GM18520 (cell line): ENCODE results near the gene BCL7A.

Source experiments
- ATAC-seq: cut with Tn5 transposase; IDR thresholded peaks from one replicate; pipeline ENCODE4 v1.9.1; 2021; ENCODE audit not compliant: unreplicated experiment

Gene BCL7A

DNA sequence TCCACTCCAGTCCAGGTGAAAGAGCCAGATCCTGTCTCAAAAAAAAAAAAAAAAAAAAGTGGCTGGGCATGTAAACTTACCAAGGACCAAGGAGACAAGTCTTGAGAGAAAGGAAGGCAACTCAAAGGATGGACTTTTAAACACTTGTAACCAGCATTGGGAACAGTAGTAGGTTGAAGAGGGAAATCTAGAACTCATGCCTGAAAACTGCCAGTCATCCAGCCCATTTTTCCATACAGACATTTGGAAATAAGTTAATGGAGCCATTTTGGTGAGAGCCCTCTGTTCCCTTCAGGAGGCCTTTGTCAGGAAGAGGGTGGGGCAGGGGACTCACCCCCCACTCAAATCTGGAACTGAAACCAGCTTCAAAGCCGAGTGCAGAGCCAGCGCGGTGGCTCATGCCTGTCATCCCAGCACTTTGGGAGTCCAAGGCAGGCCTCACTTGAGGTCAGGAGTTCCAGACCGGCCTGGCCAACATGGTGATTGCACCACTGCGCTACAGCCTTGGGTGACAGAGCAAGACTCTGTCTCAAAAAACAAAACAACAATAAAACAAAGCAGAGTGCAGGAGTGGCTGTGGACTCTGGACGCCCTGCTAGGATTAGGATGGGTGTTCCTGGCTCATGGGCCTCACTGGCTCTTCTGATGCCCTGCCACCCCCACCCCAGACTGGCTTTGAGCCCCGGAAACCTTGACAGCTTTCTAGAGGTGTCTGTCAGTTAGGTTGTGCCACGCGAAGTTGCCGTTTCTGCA lies 55.2 kb downstream of the BCL7A start:
- ATAC-seq: no peak

- peak; percentile 77 for ATAC-seq
These were observed 56.7 kb downstream of the BCL7A start, which contains the start of gene MLXIP for GRCh38 chr12:122078141-122079032. MLXIP (plus strand) TSS chr12:122078756; CDS start chr12:122078854, 98 bp downstream.

GRCh38 chr12:122079033-122079531 lies 57.4 kb downstream of the BCL7A start:
- no peak for ATAC-seq

DNA sequence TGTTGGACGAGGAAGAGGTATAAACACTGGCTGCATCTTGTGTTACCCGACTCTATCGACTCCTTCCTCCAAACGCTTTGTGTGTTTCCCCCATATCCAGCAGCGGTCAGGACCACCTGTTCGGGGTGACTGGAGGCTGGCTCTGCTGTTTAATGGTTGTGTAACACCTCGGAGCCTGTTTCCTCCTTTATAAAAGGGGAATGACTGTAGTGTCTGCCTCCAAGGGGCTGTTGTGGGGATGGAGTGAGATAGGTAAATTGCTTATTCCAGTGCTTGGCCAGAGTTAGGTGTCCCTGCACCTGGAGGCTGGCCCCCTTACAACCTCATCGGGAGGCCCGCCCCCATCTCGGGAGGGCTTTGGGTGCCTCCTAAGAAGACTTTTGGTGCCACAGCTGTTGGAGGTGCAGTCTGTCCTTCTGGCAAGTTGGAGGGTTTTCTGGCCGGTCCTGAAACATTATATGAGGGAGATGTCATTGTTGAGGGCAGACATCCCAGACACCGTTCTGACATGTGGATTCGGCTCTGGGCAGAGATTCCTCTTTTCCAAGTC lies 57.9 kb downstream of the BCL7A start:
- ATAC-seq: no peak

- ATAC-seq: no peak
These were observed 58.7 kb downstream of the BCL7A start for GRCh38 chr12:122080149-122081082.

DNA sequence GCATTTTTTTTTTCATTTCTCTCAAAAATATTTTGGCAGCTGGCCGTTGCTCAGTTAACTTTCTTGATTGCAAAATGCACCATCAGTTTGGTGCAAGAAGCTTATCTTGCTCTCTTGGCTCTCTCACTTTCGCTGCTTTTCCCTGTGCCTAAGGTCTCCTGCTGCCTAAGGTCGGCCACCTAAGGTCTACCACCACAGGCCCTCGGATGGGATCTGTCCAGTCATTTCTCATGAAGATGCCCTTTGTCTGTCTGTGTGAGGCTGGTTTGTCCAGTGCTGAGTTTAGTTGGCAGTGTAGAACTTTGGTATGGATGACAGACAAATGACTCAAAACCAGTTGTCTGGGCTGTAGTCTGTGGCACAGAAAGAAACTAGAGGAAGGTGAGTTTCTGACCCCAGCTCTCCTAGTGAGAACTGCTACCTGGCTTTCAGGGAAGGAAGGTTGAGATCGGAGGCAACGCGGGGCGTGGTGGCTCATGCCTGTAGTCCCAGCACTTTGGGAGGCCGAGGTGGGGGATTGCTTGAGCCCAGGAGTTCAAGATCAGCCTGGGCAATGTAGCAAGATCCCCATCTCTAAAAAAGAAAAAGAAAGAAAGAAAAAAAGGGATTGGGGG lies 59.5 kb downstream of the BCL7A start:
- ATAC-seq: no peak

DNA sequence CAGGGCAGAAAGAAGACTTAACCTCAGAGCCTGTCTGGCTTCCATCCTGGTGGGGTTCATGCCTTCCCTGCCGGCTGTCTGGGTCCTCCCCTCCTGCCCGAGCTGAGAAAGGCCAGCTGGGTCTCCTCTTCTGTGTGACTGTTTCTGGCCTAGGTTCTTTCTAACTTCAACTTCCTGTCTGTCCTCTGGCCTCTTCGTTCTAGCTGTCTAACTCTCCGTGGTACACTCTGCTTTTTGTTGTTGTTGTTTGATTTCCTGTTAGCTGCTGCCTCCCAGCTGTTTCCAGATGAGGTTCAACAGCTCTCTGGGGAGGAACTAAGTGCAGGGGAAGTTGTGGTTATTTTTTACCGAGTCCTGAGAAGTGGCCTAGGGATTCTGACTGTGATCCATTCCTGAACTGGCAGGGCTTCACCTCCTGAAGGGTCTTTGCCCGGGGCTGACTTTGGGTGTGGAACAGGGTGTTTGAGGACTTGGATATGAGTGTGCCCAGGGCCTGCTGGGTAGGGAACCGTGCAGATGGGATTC lies 60.1 kb downstream of the BCL7A start:
- ATAC-seq: no peak

- no peak for ATAC-seq
These were observed 61.1 kb downstream of the BCL7A start for GRCh38 chr12:122082621-122083356.

DNA sequence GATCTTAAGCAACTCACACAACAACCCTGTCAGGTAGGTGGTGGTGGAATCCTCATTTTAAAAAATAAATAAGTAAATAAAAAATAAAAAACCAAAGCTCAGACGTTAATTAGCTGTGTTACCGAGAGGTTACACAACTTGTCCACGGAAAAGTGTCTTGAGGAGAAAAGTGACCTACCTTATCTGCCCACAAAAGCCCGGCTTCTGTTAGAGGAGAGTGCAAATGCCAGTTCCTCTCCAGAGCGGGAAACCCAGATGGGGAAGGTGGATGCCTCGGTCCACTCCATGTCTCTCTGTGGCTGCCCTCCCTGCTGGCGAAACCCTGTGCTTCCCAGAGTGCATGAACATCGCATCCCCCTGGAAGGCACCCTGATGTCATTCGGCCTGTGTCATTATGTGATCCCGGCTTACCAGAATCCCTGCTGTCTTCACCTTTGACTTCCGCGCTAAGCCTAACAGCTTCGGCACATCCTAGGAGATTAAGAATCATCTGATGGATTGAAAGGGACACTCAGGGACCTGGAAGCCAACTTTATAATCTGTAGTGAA lies 63.2 kb downstream of the BCL7A start:
- no peak for ATAC-seq

DNA sequence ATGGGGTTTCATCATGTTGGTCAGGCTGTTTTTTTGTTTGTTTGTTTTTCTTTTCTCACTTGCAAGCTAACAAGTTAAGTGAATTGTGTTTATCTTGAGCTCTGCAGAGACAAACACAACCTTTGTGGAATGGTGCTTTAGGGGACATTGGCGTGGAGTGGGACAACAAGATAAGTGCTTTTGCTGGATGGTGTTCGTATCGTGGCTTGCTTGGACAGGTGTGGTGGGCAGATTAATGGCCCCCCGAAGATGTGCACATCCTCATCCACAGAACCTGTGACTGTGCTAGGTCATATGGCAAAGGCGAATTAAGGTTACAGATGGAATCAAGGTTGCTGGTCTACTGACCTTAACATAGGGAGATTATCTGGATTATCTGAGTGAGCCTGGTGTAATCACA lies 63.9 kb downstream of the BCL7A start:
- no peak for ATAC-seq

- no peak for ATAC-seq
These were observed 64.4 kb downstream of the BCL7A start for GRCh38 chr12:122086116-122086515.

DNA sequence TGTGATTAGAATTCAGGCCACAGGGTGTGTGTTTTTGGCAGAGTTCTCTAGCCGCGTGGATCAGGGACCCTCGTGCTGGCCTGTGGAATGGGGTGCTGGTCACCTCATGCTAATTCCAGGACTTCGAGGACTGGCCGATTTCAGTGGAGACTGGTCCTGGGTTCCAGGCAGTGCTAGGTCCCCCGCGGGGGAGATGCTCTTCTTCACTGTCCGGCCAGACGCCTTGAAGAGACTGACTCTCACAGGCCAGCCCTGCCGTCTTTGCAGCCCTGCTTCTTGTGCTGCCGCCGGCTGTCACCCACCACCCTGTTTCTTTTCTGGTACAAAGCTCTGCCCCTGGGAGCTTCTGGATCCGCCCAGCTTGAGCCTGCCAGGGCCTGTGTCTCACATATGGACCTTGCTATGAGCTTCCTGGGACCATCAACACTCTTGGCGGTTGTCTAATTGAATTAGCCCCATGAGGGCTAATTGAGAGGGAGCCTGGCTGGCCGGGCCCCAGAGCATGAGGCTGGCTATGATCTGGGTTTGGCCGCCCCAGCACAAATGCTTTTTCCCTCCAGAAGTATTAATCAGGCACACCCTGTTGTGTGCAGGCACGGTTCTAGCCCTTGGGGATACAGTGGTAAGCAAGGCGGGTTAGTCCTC lies 65.1 kb downstream of the BCL7A start:
- no peak for ATAC-seq

GRCh38 chr12:122087431-122088178 lies 65.9 kb downstream of the BCL7A start:
- no peak for ATAC-seq

DNA sequence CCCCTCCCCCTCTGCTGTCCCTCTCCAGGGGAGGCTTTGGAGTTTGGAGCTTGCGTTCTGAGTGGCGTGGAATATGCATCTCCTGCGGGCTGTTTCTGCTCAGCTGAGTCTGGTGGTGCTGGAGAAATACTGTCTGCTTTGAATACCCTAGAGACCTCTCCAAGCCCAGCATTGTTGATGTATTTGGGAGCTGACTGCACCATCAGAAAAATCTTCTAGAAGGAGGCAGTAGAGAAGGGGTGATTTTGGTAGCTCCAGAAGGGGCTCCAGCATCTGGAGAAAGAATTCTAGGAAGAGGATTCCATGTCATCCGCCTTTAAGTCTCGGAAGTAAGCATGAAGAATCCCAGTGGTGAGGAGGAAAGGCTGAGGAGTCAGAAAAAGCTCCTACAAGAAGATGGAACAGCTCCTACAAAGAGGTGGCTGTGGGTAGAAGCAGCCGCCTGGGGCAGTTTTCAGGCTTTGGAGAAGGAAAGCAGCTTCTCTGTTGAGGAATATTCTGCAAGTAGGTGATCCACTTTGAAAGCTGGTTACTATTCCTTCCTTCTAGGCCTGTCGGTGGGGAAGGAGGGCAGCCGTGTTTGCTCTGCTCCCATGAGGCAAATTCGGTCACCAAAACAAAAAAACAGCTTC lies 66.6 kb downstream of the BCL7A start:
- ATAC-seq: no peak

GRCh38 chr12:122089077-122089476 lies 67.4 kb downstream of the BCL7A start:
- ATAC-seq: no peak

GRCh38 chr12:122090759-122091515 lies 69.3 kb downstream of the BCL7A start:
- ATAC-seq: no peak
